SK-N-MC (cell line): Measurements from ENCODE around the gene AFF3.

ENCODE experiments used
- DNase-seq: peaks from one replicate; pipeline ENCODE4 v3.0.0-alpha.2; 2011; ENCODE audit warnings: low read depth, low spot score
- H3K27ac ChIP-seq: fragments of 200-600 bp; sonication (generic); 2 replicates; pipeline ENCODE4 v1.5.1; 2016; ENCODE audit warnings: mixed run types
- H3K36me3 ChIP-seq: fragments of 200-600 bp; sonication (generic); 2 replicates; pipeline ENCODE4 v1.6.1; 2017; ENCODE audit warnings: antibody characterized with exemption, low read length, mixed read lengths; ENCODE audit not compliant: insufficient read depth
- H3K4me3 ChIP-seq: fragments of 200-600 bp; sonication (generic); 2 replicates; pipeline ENCODE4 v1.5.1; 2016
- H3K9ac ChIP-seq: fragments of 200-600 bp; sonication (generic); 2 replicates; pipeline ENCODE4 v1.8.0; 2017; ENCODE audit warnings: mixed run types, mixed read lengths; ENCODE audit not compliant: insufficient read length
- H3K9me3 ChIP-seq: fragments of 200-600 bp; sonication (generic); 2 replicates; pipeline ENCODE4 v1.6.1; 2017; ENCODE audit warnings: low read depth, mild to moderate bottlenecking, antibody characterized with exemption, low read length, moderate library complexity, mixed read lengths
- EZH2 ChIP-seq: fragments of 200-600 bp; sonication (generic); IDR thresholded peaks from one replicate; pipeline ENCODE4 v1.6.1; 2017; ENCODE audit warnings: antibody characterized with exemption
- FOXP2 ChIP-seq: optimal IDR thresholded peaks from 2 replicates; pipeline ENCODE3; 2011; ENCODE audit warnings: mild to moderate bottlenecking, moderate library complexity; ENCODE audit not compliant: insufficient read depth; ENCODE audit errors: extremely low read length, control extremely low read depth
- POLR2AphosphoS5 ChIP-seq: IDR thresholded peaks from 2 replicates; pipeline ENCODE4 v1.6.1; 2012; ENCODE audit warnings: mild to moderate bottlenecking, low read depth, low read length, borderline replicate concordance

AFF3 gene

GRCh38 chr2:99611034-99611433, 531.4 kb downstream of the AFF3 start:
- Histone ChIP-seq H3K27ac (no peak overlapping the region), H3K4me3 (no peak overlapping the region), H3K36me3 (no peaks in the 10 kb centered on the region), H3K9me3 (no peaks in the 10 kb centered on the region), H3K9ac (no peak overlapping the region)
- no peak for DNase-seq
- TF ChIP-seq POLR2AphosphoS5 (no peak), FOXP2 (no peak), EZH2 (no peak)

GRCh38 chr2:99609851-99610381, 532.5 kb downstream of the AFF3 start:
- H3K36me3 ChIP-seq, result no peaks in the 10 kb centered on the region
- H3K4me3 ChIP-seq, result no peak overlapping the region
- no peaks in the 10 kb centered on the region for H3K9me3 ChIP-seq
- no peak for DNase-seq
- H3K27ac ChIP-seq, result no peak overlapping the region
- no peak overlapping the region for H3K9ac ChIP-seq
- TF ChIP-seq FOXP2 (no peak), EZH2 (no peak), POLR2AphosphoS5 (no peak)

DNA sequence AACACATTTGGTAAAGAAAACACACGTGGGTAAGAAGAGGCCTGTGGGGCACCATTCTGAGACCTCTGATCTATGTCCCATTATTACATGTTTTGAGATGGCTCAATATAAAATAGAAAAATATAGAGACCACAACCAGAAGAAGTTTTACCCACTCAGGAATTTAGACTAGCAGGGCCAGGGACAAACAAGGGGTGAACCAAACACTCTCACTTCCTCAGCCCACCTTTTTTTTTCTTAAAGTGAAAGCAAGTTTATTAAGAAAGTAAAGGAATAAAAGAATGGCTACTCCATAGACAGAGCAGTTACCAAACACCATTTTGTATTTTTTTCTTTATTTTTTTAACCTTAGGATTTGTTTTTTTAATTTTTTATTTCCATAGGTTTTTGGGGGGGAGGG, 533.5 kb downstream of the AFF3 start:
- Histone ChIP-seq H3K9me3 (no peaks in the 10 kb centered on the region), H3K9ac (no peak overlapping the region), H3K36me3 (no peaks in the 10 kb centered on the region), H3K4me3 (no peak overlapping the region), H3K27ac (no peak overlapping the region)
- no peak for TF ChIP-seq FOXP2
- no peak for TF ChIP-seq POLR2AphosphoS5
- no peak for TF ChIP-seq EZH2
- no peak for DNase-seq

DNA sequence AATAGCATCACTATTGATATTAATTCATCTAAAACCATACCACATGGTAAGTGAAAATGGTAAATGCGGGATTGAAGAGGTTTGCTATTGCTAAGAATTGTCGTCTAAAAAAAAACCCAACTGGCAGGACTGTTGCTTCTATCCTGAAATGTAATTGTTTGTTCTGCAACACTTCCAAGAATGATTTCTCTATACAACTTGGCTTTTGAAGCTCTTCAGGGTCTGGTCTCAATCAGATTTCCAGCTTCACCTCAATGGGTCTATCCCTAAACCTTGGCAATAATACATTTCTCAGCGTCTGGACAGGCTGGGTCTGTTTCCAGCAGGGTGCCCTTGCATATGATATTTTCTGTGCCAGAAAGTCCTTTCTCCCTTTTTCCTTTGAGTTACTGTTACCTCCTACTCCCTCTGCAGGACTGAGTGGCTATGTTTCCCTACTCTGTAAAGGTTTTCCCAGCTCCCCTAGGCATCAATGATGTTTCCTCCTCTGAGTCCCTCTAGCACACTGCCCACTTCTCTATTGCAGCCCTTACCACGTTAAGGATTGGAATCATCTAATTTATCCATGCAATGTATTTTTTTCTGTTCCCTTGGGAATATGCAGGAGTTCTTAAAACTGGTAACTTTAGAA, 534.4 kb downstream of the AFF3 start:
- TF ChIP-seq POLR2AphosphoS5 (no peak), FOXP2 (no peak), EZH2 (no peak)
- H3K9ac ChIP-seq, result no peak overlapping the region
- H3K4me3 ChIP-seq, result no peak overlapping the region
- no peak overlapping the region for H3K27ac ChIP-seq
- DNase-seq, result no peak
- no peaks in the 10 kb centered on the region for H3K36me3 ChIP-seq
- no peaks in the 10 kb centered on the region for H3K9me3 ChIP-seq

GRCh38 chr2:99607454-99607853, 534.9 kb downstream of the AFF3 start:
- no peak overlapping the region for H3K4me3 ChIP-seq
- H3K36me3 ChIP-seq, result no peaks in the 10 kb centered on the region
- no peak overlapping the region for H3K9ac ChIP-seq
- H3K9me3 ChIP-seq, result no peaks in the 10 kb centered on the region
- no peak for DNase-seq
- no peak overlapping the region for H3K27ac ChIP-seq
- TF ChIP-seq POLR2AphosphoS5, result no peak
- TF ChIP-seq EZH2, result no peak
- no peak for TF ChIP-seq FOXP2

GRCh38 chr2:99605036-99605435, 537.4 kb downstream of the AFF3 start:
- TF ChIP-seq EZH2 (no peak), FOXP2 (no peak), POLR2AphosphoS5 (no peak)

GRCh38 chr2:99602476-99602875, 539.9 kb downstream of the AFF3 start:
- TF ChIP-seq EZH2, result no peak
- Histone ChIP-seq H3K9me3 (no peaks in the 10 kb centered on the region), H3K36me3 (no peaks in the 10 kb centered on the region), H3K4me3 (no peak overlapping the region), H3K27ac (no peak overlapping the region), H3K9ac (no peak overlapping the region)
- DNase-seq, result no peak

More at GRCh38 chr2:99605036-99605435, 537.4 kb downstream of the AFF3 start:
- Histone ChIP-seq H3K36me3 (no peaks in the 10 kb centered on the region), H3K27ac (no peak overlapping the region), H3K9ac (no peak overlapping the region), H3K4me3 (no peak overlapping the region), H3K9me3 (no peaks in the 10 kb centered on the region)
- no peak for DNase-seq

GRCh38 chr2:99600981-99601651, 541.3 kb downstream of the AFF3 start:
- Histone ChIP-seq H3K4me3 (no peak overlapping the region), H3K36me3 (no peaks in the 10 kb centered on the region), H3K9ac (no peak overlapping the region), H3K27ac (no peak overlapping the region), H3K9me3 (no peaks in the 10 kb centered on the region)
- no peak for DNase-seq
- no peak for TF ChIP-seq EZH2
- TF ChIP-seq FOXP2, result no peak
- TF ChIP-seq POLR2AphosphoS5, result no peak
